IMR-90 (cell line): Measurements from ENCODE around the gene IGSF8. TPM values are rescaled to one million over a fixed set of nuclear protein-coding genes. Genes with fewer than 3 reads are reported as not detected.

Source experiments
- ATAC-seq: fragments of 200-7000 bp; cut with Tn5 transposase; 2 replicates; pipeline ENCODE4 v1.9.1; 2020; ENCODE audit warnings: low read depth, mild to moderate bottlenecking, moderate library complexity
- BruUV-seq: library from RNA; stranded (reverse); fragments of 400-500 nt; replicated peaks from 2 replicates; lab custom pipeline; 2021; lab: Mats Ljungman, UMichigan
- CTCF ChIA-PET: fragments of 300-600 bp; formaldehyde crosslinking; extraction: SDS; loops from one replicate; lab custom pipeline; 2021; ENCODE audit warnings: antibody characterized with exemption; lab: Yijun Ruan, JAX
- POLR2A ChIA-PET: fragments of 300-600 bp; sonication (Branson Sonifier 250); formaldehyde crosslinking; loops from one replicate; lab custom pipeline; 2022; ENCODE audit warnings: antibody characterized with exemption; ENCODE audit not compliant: unreplicated experiment; lab: Charles Lee
- DNase-seq: peaks from one replicate; pipeline ENCODE4 v3.0.0; 2013
- H2AFZ ChIP-seq: replicated peaks from 2 replicates; pipeline ENCODE3; 2013; ENCODE audit warnings: low read length, mild to moderate bottlenecking; ENCODE audit not compliant: poor library complexity
- H2AK5ac ChIP-seq: 2 replicates; pipeline ENCODE4 v1.6.1; 2013; ENCODE audit warnings: low read depth, low read length, inconsistent platforms
- H2AK9ac ChIP-seq: replicated peaks from 2 replicates; pipeline ENCODE3; 2013; ENCODE audit warnings: mild to moderate bottlenecking, low read depth, low read length, moderate library complexity; ENCODE audit not compliant: poor library complexity
- H2BK120ac ChIP-seq: 2 replicates; pipeline ENCODE4 v1.6.1; 2013; ENCODE audit warnings: low read depth, low read length, inconsistent platforms
- H2BK15ac ChIP-seq: 3 replicates; pipeline ENCODE4 v1.6.1; 2013; ENCODE audit warnings: low read depth, low read length, inconsistent platforms
- H2BK20ac ChIP-seq: 2 replicates; pipeline ENCODE4 v1.6.1; 2013; ENCODE audit warnings: low read depth, mild to moderate bottlenecking, inconsistent platforms, low read length, moderate library complexity
- H2BK5ac ChIP-seq: 2 replicates; pipeline ENCODE4 v1.6.1; 2013; ENCODE audit warnings: mild to moderate bottlenecking, low read depth, low read length, inconsistent platforms; ENCODE audit not compliant: poor library complexity, severe bottlenecking
- H3K14ac ChIP-seq: replicated peaks from 2 replicates; pipeline ENCODE4 v1.6.1; 2013; ENCODE audit warnings: low read depth, low read length, inconsistent platforms
- H3K18ac ChIP-seq: 2 replicates; pipeline ENCODE4 v1.6.1; 2013; ENCODE audit warnings: low read depth, low read length, control low read depth
- H3K23ac ChIP-seq: 2 replicates; pipeline ENCODE4 v1.6.1; 2013; ENCODE audit warnings: low read depth, low read length, inconsistent platforms
- H3K27ac ChIP-seq: 2 replicates; pipeline ENCODE4 v1.5.1; 2013; ENCODE audit warnings: mild to moderate bottlenecking, control low read depth, low read length; ENCODE audit not compliant: insufficient read depth
- H3K27me3 ChIP-seq: 2 replicates; pipeline ENCODE4 v1.6.1; 2013; ENCODE audit warnings: low read length; ENCODE audit not compliant: control insufficient read depth, insufficient read depth
- H3K36me3 ChIP-seq: 2 replicates; pipeline ENCODE4 v1.6.1; 2013; ENCODE audit warnings: low read length, mixed read lengths; ENCODE audit not compliant: control insufficient read depth, insufficient read depth
- H3K4ac ChIP-seq: 2 replicates; pipeline ENCODE4 v1.6.1; 2013; ENCODE audit warnings: low read depth, low read length, inconsistent platforms
- H3K4me1 ChIP-seq: 2 replicates; pipeline ENCODE4 v1.6.1; 2013; ENCODE audit warnings: low read length, mixed read lengths; ENCODE audit not compliant: control insufficient read depth, insufficient read depth
- H3K4me2 ChIP-seq: 2 replicates; pipeline ENCODE4 v1.6.1; 2013; ENCODE audit warnings: low read depth, mild to moderate bottlenecking, control low read depth, low read length, moderate library complexity
- H3K4me3 ChIP-seq: 2 replicates; pipeline ENCODE4 v1.5.1; 2013; ENCODE audit warnings: low read depth, mild to moderate bottlenecking, control low read depth, low read length, moderate library complexity; ENCODE audit not compliant: insufficient read depth
- H3K56ac ChIP-seq: 2 replicates; pipeline ENCODE4 v1.6.1; 2013; ENCODE audit warnings: low read length, inconsistent platforms; ENCODE audit not compliant: insufficient read depth; ENCODE audit errors: extremely low read depth
- H3K79me1 ChIP-seq, 2 experiments: 2 replicates each; pipeline ENCODE4 v1.6.1; 2013; ENCODE audit warnings: low read length in 2 of 2, inconsistent platforms in 1 of 2, low read depth in 1 of 2
- H3K9ac ChIP-seq: 2 replicates; pipeline ENCODE4 v1.6.1; 2013; ENCODE audit warnings: low read depth, low read length, control low read depth
- H3K9me1 ChIP-seq: 2 replicates; pipeline ENCODE4 v1.6.1; 2013; ENCODE audit warnings: low read length, inconsistent platforms; ENCODE audit not compliant: insufficient read depth
- H3K9me3 ChIP-seq: 2 replicates; pipeline ENCODE4 v1.6.1; 2013; ENCODE audit warnings: low read length; ENCODE audit not compliant: control insufficient read depth, insufficient read depth
- H4K20me1 ChIP-seq: 2 replicates; pipeline ENCODE4 v1.6.1; 2013; ENCODE audit warnings: low read length, inconsistent platforms; ENCODE audit not compliant: insufficient read depth
- H4K5ac ChIP-seq: 2 replicates; pipeline ENCODE4 v1.6.1; 2013; ENCODE audit warnings: mild to moderate bottlenecking, low read depth, low read length, control low read depth
- H4K8ac ChIP-seq, 2 experiments: 2 replicates each; pipeline ENCODE4 v1.6.1; 2013; ENCODE audit warnings: low read depth in 2 of 2, low read length in 2 of 2, control low read depth in 1 of 2, inconsistent platforms in 1 of 2
- H4K91ac ChIP-seq: 2 replicates; pipeline ENCODE4 v1.6.1; 2013; ENCODE audit warnings: low read depth, low read length, inconsistent platforms; ENCODE audit not compliant: insufficient read depth
- NFE2L2 ChIP-seq: fragments of 150-350 bp; IDR thresholded peaks from 2 replicates; pipeline ENCODE4 v1.6.1; 2016; ENCODE audit warnings: low read depth, mild to moderate bottlenecking, low read length
- WGBS, 2 experiments: methylation state at CpG; one replicate each; pipeline versions ENCODE4 v1.1.5 to v1.1.7; 2013; ENCODE audit warnings: missing lambda C conversion rate in 2 of 2; ENCODE audit not compliant: insufficient read length in 1 of 2; ENCODE audit errors: extremely low coverage in 2 of 2; 5-methylcytosine and 5-hydroxymethylcytosine counted together
- dilution Hi-C: fragments of 300-500 bp; cut with HindIII; formaldehyde crosslinking; loops from one replicate; pipeline ENCODE4 v1.14.3; 2018; ENCODE audit warnings: low sequenced_read_pairs; ENCODE audit not compliant: unreplicated experiment
- in situ Hi-C: fragments of 300-500 bp; cut with MboI; formaldehyde crosslinking; loops from 3 replicates; pipeline ENCODE4 v1.14.3; 2019; ENCODE audit warnings: low sequenced_read_pairs, inconsistent platforms, mixed read lengths
- intact Hi-C: fragments of 100-400 bp; cut with micrococcal nuclease; formaldehyde crosslinking; loops from 2 replicates; pipeline ENCODE4 v1.10.0; 2022
- polyA plus RNA-seq, 3 experiments: library from polyadenylated mRNA; depleted of rRNA; stranded (reverse); fragments of >200 nt; gene quantifications; 2 replicates each; pipeline ENCODE4 v1.2.3, GENCODE V29; 2012; ENCODE audit warnings: low replicate concordance in 1 of 3
- total RNA-seq: library from RNA; depleted of rRNA; stranded (reverse); fragments of >200 nt; gene quantifications from 2 replicates; pipeline ENCODE4 v1.2.3, GENCODE V29; 2012

Gene IGSF8
- total and polyA plus RNA-seq, 2 of the 4 experiments (the other 2 are of a cell fraction), result 8.8 to 25.2 TPM

GRCh38 chr1:160056648-160057169 is 41.7 kb downstream of the IGSF8 start:
- no peak overlapping the region for H3K4me3 ChIP-seq
- H4K20me1 ChIP-seq, result no peaks in the 10 kb centered on the region
- no peaks in the 10 kb centered on the region for H3K36me3 ChIP-seq
- no peaks in the 10 kb centered on the region for H3K9me3 ChIP-seq
- BruUV-seq, result no TSS peak
- dilution Hi-C loops, result no loop called here
- H2BK15ac ChIP-seq, result no peak overlapping the region
- H2AK5ac ChIP-seq, result no peak overlapping the region
- ChIA-PET CTCF (interaction anchor here (1.0 kb wide), 1 partner anchor 20 kb away, joined by 3 read pairs; no protein-coding TSS in a partner anchor), POLR2A (interaction anchor here (1.1 kb wide), 1 partner anchor 25 kb away, joined by 4 read pairs; the partner anchor contains the start of gene PIGM)
- TF ChIP-seq NFE2L2, result no peak
- no peak overlapping the region for H3K4me2 ChIP-seq
- no peak overlapping the region for H2BK5ac ChIP-seq
- H2BK20ac ChIP-seq, result no peak overlapping the region
- DNase-seq, result no peak
- H4K5ac ChIP-seq, result no peak overlapping the region
- no peak overlapping the region for H3K27ac ChIP-seq
- no peak overlapping the region for H3K14ac ChIP-seq
- no peak overlapping the region for H2AK9ac ChIP-seq
- ATAC-seq, result no peak
- H3K79me1 ChIP-seq, result no peaks in the 10 kb centered on the region
- in situ Hi-C loops, result no loop called here
- H2BK120ac ChIP-seq, result no peak overlapping the region
- no peak overlapping the region for H3K18ac ChIP-seq
- intact Hi-C loops, result no loop called here
- peaks cover 70% of the 10 kb centered on the region for H3K27me3 ChIP-seq
- H3K9ac ChIP-seq, result no peak overlapping the region
- no peaks in the 10 kb centered on the region for H3K9me1 ChIP-seq
- H3K56ac ChIP-seq, result no peak overlapping the region
- H2AFZ ChIP-seq, result no peak overlapping the region
- H3K4me1 ChIP-seq, result no peaks in the 10 kb centered on the region
- WGBS, 2 experiments, result no CpG with 5 or more reads among the region's 1 CpG
- H3K4ac ChIP-seq, result no peak overlapping the region
- H3K23ac ChIP-seq, result no peak overlapping the region
- H4K91ac ChIP-seq, result no peak overlapping the region
- no peak overlapping the region for H4K8ac ChIP-seq
